AG10803 (cell line): Measurements from ENCODE around the gene ANAPC7.

Experiments
- DNase-seq: peaks from one replicate; pipeline ENCODE4 v3.0.0; 2010; ENCODE audit warnings: low read depth
- H3K4me3 ChIP-seq: 2 replicates; pipeline ENCODE4 v1.5.1; 2011; ENCODE audit warnings: mild to moderate bottlenecking, low read length, control low read depth
- CTCF ChIP-seq: conservative IDR thresholded peaks from 2 replicates; pipeline ENCODE4 v1.5.1; 2011; ENCODE audit warnings: mild to moderate bottlenecking, low read length, control low read depth, inconsistent platforms

ANAPC7 gene

DNA sequence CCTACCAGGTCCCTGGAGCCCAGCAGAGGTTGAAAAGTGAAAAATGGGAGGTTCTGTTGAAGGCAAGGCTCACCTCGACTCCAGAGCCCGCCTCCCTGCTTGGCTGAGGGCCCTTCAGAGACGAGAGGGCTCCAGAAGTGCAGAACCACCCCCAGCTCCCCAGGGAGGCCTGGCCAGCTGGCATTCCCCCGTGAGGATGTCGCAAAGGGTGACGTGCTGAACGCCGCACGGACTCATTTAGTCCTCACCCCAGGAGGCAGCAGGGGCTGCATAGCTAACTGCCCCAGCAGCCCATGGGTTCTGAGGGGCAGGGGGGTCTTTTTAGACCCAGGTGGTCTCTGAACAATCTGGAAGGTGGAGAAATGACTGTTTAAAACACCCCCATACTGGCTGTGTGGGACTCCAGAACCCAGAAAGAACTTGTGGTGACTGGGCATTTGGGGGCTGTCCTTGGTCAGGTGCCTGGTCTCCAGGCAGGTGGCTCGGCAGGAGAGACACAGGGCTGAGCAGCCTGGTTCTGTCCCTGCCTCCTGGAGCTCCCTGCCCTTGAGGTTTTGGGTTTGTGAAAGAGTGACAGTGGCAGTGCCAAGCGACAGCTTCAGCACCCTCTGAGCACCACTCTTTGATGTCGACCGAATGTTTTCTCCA is 32.0 kb downstream of the ANAPC7 start:
- no peak overlapping the region for H3K4me3 ChIP-seq
- TF ChIP-seq CTCF = no peak
- DNase-seq = no peak

DNA sequence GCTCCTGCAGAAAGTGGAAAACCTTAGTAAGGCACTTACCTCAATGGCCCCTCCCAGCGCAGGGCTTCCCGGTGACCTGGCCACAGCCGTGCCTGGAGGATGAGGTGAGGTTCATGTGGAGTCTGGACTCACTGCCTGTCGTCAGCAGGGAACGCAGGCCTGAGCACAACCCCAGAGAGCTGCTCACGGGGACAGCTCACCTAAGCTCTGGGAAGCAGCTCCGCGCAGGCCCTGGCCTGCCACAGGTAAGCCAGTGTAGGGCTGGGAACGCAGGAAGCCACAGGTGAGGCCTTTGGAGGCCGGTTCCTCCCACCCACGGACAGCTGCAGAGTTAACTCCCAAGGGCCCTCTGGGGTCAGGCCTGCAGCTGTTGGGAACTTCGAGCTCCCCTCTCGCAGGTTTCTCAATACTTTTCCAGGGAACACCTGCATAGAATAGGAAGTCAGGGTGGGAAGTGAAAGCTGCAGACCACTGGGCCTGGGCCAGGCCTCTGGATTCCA is 32.7 kb downstream of the ANAPC7 start:
- H3K4me3 ChIP-seq = no peak overlapping the region
- TF ChIP-seq CTCF = no peak
- DNase-seq = no peak

DNA sequence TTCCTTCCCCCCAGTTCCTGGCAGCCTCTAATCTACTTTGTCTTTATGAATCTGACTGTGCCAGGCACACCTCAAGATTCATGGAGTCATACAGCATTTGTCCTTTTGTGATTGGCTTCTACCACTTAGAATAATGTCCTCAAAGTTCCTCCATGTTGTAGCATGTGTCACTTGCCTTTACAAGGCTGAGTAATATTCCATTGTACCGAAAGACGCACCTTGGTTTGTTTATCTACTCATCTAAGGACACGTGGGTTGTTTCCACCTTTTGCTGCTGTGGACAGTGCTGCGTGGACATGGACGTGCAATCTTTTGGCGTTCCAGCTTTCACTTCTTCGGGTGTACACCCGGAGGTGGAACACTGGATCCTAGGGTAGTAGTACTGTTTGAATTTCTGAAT is 33.5 kb downstream of the ANAPC7 start:
- DNase-seq = no peak
- no peak overlapping the region for H3K4me3 ChIP-seq
- TF ChIP-seq CTCF = no peak

DNA sequence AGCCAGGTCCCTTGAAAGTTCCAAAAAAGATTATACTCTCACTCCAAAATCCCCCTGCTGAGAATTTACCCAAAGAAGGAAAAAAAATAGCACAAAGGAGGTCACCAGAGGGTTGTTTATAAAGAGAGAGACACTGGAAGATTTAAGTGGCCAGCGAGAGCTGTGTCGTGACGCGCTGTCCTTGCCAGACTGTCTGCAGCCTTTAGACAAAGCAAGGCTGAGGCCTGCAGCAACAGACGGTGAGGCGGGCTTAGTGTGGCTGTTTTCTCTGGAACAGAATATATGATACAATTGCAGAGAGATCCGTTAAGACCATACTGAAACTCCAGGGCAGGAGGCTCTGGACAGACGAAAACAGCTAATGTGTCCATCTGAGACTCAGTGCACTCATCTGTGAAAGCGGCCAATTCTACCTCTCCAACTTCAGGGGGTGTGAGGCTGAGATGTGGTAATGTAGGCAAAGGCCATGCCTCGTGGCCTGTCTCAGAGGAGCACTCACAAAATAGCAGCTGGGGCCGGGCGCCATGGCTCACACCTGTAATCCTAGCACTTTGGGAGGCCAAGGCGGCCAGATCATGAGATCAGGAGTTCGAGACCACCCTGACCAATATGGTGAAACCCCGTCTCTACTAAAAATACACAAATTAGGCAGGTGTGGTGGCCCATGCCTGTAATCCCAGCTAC is 36.2 kb downstream of the ANAPC7 start:
- no peak for TF ChIP-seq CTCF
- DNase-seq = no peak
- no peak overlapping the region for H3K4me3 ChIP-seq

DNA sequence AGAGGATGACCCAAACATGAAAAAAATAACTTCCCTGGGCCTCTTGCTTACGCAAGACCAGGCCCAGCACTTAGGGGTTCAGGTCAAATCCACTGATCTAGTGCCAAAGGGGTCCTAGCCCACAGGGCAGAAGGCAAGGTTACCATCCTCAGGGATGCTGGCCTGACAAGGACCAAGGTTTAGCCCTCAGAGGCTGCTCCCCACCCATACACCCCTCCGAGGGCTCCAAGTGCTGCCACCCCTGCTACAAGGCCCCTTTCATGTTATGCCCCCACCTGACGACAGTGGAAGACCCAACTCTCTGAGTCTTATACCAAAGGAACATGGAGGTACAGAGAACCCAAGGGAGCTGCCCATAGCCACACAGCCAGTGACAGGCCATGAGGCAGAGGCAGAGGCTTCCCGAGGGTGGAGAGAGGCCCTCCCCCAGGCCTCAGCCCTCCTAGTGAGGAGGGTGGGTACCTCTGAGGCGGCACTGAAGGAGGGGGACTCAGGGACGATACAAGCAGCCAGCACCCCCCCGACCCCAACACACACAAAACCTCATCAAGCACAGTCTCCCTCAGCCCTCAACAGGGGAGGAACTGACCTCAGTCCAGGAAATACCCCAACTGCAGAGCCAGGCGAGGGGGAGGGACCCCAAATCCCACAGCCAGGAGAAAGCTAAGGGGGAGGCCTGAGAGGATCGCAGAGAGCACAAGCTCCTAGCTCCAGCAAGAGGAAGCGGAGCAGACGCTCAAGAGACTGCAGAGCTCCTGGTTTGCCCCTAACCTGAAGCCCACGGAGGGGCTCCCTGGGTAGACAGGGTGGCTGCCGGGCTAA is 37.0 kb downstream of the ANAPC7 start:
- TF ChIP-seq CTCF = no peak
- no peak for DNase-seq
- no peak overlapping the region for H3K4me3 ChIP-seq

- H3K4me3 ChIP-seq = no peak overlapping the region
- no peak for TF ChIP-seq CTCF
- DNase-seq = no peak
These were observed 37.8 kb downstream of the ANAPC7 start for GRCh38 chr12:110365489-110366320.
